Central memory CD8-positive, alpha-beta T cell (primary cell): ENCODE data around the gene SAAL1.

Experiments used
- ATAC-seq: fragments of 150-1000 bp; cut with Tn5 transposase; replicated peaks from 2 replicates; pipeline ENCODE4 v1.10.0; 2022; ENCODE audit warnings: mild to moderate bottlenecking, moderate FRiP score, moderate number of reproducible peaks; ENCODE audit not compliant: poor library complexity, severe bottlenecking; ENCODE audit errors: extremely low read depth
- DNase-seq, 2 donors: peaks; one replicate each; pipeline ENCODE4 v3.0.0; 2021; ENCODE audit warnings: low spot score in 2 of 2
- H3K27ac Mint-ChIP-seq: one replicate; pipeline ENCODE4 v1.8.0; 2022; ENCODE audit warnings: low read depth, mild to moderate bottlenecking, moderate library complexity, mixed read lengths
- H3K27me3 Mint-ChIP-seq: one replicate; pipeline ENCODE4 v1.8.0; 2022; ENCODE audit warnings: mixed read lengths
- H3K36me3 Mint-ChIP-seq: one replicate; pipeline ENCODE4 v1.8.0; 2022; ENCODE audit warnings: mild to moderate bottlenecking, moderate library complexity, mixed read lengths; ENCODE audit not compliant: insufficient read depth
- H3K4me1 Mint-ChIP-seq: one replicate; pipeline ENCODE4 v1.8.0; 2022; ENCODE audit warnings: mixed read lengths
- H3K4me3 Mint-ChIP-seq: one replicate; pipeline ENCODE4 v1.8.0; 2022; ENCODE audit warnings: mild to moderate bottlenecking, moderate library complexity, mixed read lengths
- H3K9me3 Mint-ChIP-seq: one replicate; pipeline ENCODE4 v1.8.0; 2022; ENCODE audit warnings: mixed read lengths

SAAL1 gene

DNA sequence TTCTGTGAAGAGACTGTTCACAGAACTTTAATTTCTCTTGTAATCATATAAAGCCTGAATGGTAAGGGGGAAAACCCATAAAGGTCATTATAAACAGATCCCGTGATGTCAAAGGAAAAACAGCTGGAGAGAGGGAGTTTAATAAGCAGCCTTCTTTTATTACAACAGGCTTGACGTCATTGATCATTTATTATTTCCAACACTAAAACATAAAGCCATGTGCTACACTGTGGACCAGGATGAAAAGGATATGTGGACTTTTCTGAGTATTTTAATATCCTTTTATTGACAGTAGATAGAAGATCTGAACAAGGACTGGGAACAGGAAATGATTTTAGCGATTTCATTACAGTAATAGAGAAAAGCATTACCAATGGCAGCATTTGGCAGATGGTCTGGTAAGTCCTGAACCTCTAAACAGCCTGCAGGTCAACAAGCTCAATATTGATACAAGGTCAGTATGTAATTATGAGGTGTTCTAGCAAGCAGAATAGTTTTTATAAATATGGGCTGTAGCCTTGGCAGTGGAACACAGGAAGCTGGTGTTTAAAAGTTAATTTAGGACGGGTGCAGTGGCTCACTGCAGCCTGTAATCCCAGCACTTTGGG, 34.7 kb downstream of the SAAL1 start:
- no peaks in the 10 kb centered on the region for H3K27me3 Mint-ChIP-seq
- no peaks in the 10 kb centered on the region for H3K36me3 Mint-ChIP-seq
- ATAC-seq (no peak), DNase-seq (no peak)
- no peak overlapping the region for H3K4me3 Mint-ChIP-seq
- no peaks in the 10 kb centered on the region for H3K9me3 Mint-ChIP-seq
- no peak overlapping the region for H3K27ac Mint-ChIP-seq
- H3K4me1 Mint-ChIP-seq, result no peaks in the 10 kb centered on the region

DNA sequence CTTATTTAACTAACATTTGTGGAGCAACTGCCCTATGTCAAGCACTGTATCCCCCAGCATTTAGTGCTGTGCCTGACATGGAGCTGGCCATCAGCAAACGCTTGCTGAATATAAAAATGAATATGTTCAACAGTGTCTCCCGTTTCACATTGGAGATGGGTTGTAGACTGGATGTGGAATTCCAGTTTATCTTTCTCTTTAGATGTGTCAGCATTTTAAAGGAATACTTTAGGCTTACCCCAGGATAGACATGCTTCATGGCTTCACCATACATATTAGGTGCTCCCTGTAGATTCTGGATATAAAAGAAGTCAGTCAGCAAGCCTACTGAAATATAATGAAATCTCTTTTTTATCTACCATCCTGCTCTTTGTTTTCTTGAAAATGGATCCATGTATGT, 38.5 kb downstream of the SAAL1 start:
- Mint-ChIP-seq H3K27me3 (no peaks in the 10 kb centered on the region), H3K9me3 (no peaks in the 10 kb centered on the region), H3K4me3 (no peak overlapping the region), H3K27ac (no peak overlapping the region), H3K4me1 (no peaks in the 10 kb centered on the region), H3K36me3 (no peaks in the 10 kb centered on the region)
- ATAC-seq (no peak), DNase-seq (no peak)

DNA sequence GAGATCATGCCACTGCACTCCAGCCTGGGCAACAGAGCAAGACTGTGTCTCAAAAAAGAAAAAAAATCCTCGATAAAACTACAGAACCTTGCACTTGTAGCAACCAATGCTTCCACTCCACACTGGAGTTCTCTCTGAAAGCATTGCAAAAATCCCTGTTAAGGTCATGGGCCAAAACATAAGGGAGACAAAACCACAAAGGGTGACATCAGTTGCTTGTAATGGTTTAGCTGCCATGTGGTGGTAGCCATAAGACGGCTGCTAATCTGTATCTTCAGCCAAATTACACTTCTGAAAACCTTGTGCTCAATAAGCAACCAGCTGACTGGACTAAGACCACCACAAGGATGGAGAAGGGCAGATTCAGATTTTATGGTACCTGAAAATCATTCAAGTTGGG, 39.3 kb downstream of the SAAL1 start:
- DNase-seq, result no peak
- Mint-ChIP-seq H3K27ac (no peak overlapping the region), H3K36me3 (no peaks in the 10 kb centered on the region), H3K9me3 (no peaks in the 10 kb centered on the region), H3K4me1 (no peaks in the 10 kb centered on the region), H3K4me3 (no peak overlapping the region), H3K27me3 (no peaks in the 10 kb centered on the region)
- ATAC-seq, result no peak

DNA sequence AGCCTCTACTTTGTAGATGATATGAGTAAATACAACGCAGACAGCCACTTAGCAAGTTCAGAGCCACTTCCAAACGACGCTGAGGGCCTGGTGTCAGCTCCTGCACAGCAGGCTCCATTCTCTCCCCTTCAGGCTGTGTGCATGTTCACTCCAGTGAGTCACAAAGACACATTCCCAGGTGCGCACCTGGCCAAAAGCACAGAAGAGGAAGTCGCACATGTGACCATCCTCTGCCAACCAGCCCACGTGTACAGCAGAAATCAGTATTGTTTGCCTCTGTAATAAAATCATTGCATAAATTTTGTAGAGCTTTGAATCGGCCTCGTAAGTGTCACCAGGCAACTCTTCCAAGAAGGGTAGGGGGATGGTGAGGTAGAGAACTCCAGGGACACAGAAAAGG, 40.3 kb downstream of the SAAL1 start:
- no peaks in the 10 kb centered on the region for H3K27me3 Mint-ChIP-seq
- H3K4me3 Mint-ChIP-seq, result no peak overlapping the region
- no peaks in the 10 kb centered on the region for H3K36me3 Mint-ChIP-seq
- H3K9me3 Mint-ChIP-seq, result no peaks in the 10 kb centered on the region
- ATAC-seq (no peak), DNase-seq (no peak)
- H3K4me1 Mint-ChIP-seq, result no peaks in the 10 kb centered on the region
- no peak overlapping the region for H3K27ac Mint-ChIP-seq

DNA sequence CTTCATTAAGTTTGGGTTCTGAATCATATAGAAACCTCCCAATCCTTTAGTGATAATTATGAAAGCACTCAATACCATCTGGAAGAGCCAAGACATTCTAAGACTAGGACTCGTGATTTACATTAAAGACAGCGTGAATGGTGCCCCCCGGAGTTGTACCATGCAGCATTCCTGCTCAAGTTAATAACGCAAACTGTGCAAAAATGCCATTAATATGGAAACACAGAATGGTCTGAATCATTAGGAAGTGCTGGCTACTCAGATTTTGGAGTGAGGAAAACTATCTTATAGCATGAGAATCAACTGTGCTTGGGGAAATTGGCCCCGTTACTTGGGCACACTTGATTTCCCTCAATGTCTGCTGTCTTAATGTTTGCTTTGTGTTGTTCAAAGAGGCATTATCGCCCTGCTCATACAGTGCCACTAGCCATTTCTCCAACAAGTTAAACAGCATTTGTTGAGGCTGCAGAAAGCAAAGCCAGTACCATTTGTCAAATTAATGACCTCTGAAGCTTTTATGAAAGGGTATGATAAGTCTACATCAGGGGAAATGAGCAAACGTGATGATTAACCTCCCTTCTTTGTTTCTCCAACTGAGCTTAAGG, 41.3 kb downstream of the SAAL1 start:
- ATAC-seq (no peak), DNase-seq (no peak)
- H3K27me3 Mint-ChIP-seq, result no peaks in the 10 kb centered on the region
- H3K9me3 Mint-ChIP-seq, result no peaks in the 10 kb centered on the region
- no peaks in the 10 kb centered on the region for H3K4me1 Mint-ChIP-seq
- no peaks in the 10 kb centered on the region for H3K36me3 Mint-ChIP-seq
- H3K4me3 Mint-ChIP-seq, result no peak overlapping the region
- H3K27ac Mint-ChIP-seq, result no peak overlapping the region

DNA sequence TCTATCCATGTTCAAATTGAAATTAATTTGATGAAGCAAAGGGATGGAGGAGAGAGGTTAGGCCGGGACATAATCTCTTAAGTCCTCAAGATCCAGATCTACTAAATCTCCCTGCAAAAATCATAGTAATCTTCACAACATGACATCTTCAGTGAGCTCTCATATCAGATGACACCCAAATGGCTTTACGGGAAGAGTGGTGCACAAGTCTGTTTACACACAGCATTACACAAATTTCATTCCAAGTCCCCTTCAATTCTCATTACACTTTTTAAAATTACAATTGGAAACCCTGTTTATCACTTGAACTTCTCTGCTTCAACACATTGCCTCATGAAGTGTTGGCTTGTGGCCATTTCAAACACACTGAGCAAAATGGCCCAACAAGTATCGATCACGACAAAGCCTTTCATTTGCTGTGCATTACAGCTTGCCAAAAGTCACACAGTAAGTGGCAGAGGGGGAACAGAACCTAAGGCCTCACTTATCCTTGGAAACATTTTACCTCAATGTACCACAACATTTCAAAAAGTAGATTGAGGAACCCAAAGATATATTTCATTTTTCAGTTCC, 41.9 kb downstream of the SAAL1 start:
- DNase-seq (no peak), ATAC-seq (no peak)
- H3K4me3 Mint-ChIP-seq, result no peak overlapping the region
- no peak overlapping the region for H3K27ac Mint-ChIP-seq
- H3K4me1 Mint-ChIP-seq, result no peaks in the 10 kb centered on the region
- H3K27me3 Mint-ChIP-seq, result no peaks in the 10 kb centered on the region
- H3K9me3 Mint-ChIP-seq, result no peaks in the 10 kb centered on the region
- no peaks in the 10 kb centered on the region for H3K36me3 Mint-ChIP-seq

DNA sequence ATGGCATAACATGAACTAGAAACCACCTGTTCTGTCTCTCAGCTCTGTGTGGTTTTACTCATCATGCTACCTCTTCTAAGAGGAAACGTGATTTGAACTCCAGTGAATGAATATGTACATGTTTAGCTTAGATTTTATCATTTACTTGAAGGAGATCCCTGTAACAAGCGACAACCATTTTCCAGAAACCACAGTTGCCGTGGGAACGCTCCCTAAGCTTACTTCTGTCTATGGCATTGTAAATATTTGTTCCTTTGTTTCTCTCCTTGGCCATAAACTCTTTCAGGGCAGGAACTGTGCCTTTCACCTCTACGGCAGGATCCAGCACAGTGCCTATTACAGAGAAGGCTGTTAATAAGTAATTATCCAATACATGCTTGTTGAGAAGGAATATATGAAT, 42.8 kb downstream of the SAAL1 start:
- ATAC-seq, result no peak
- no peaks in the 10 kb centered on the region for H3K36me3 Mint-ChIP-seq
- DNase-seq, result no peak
- no peaks in the 10 kb centered on the region for H3K27me3 Mint-ChIP-seq
- no peaks in the 10 kb centered on the region for H3K4me1 Mint-ChIP-seq
- H3K4me3 Mint-ChIP-seq, result no peak overlapping the region
- no peaks in the 10 kb centered on the region for H3K9me3 Mint-ChIP-seq
- no peak overlapping the region for H3K27ac Mint-ChIP-seq

DNA sequence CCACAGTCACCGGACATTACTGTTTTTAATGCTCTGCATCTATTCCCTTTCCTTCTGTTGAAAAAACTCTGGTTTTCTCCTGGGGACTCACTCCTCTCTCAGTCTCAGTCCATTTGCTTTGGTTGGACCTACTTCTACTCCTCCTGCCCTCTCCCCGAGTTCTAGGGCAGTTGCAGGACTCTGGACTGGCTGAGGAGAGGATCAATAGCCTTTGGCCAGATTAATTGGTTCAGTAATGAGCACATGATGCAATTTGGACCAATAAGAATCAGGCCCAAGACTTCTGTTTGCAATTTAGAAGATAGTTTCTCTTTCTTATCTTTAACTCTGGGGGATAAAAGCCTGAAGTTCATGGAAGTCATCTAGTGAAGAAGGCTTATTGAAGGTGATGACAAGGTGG, 44.5 kb downstream of the SAAL1 start:
- Mint-ChIP-seq H3K27me3 (no peaks in the 10 kb centered on the region), H3K36me3 (no peaks in the 10 kb centered on the region), H3K9me3 (no peaks in the 10 kb centered on the region), H3K27ac (no peak overlapping the region), H3K4me3 (no peak overlapping the region), H3K4me1 (no peaks in the 10 kb centered on the region)
- DNase-seq, result no peak
- ATAC-seq, result no peak

DNA sequence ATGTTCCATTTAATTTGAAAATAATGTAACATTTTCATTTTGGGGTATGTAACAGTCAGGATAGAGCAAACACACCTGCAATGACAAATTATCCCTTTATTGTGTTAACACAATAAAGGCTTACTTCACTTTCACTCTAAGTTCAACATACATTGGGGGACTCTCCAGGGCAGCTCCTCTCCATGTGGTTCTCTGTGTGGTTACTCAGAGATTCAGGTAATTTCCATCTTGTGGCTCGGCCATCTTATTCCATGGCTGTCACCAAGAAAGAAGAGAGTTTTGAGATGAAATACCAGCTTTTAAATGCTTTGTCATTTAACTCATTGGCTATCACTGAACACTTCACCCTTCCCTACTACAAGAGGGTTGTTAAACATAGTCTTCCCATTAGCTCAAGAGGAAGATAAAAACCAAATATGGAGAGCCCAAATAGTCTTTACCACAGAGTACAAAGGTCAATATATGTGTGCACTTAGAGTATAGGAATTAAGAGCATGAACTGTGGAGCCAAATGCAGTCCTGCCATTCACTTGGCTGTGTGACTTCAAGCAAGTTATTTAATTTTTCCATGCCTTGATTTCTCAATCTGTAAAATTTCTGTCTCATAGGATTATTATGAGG, 49.2 kb downstream of the SAAL1 start:
- Mint-ChIP-seq H3K27ac (no peak overlapping the region), H3K9me3 (no peaks in the 10 kb centered on the region), H3K27me3 (no peaks in the 10 kb centered on the region), H3K4me3 (no peak overlapping the region), H3K36me3 (no peaks in the 10 kb centered on the region), H3K4me1 (no peaks in the 10 kb centered on the region)
- DNase-seq (no peak), ATAC-seq (no peak)

DNA sequence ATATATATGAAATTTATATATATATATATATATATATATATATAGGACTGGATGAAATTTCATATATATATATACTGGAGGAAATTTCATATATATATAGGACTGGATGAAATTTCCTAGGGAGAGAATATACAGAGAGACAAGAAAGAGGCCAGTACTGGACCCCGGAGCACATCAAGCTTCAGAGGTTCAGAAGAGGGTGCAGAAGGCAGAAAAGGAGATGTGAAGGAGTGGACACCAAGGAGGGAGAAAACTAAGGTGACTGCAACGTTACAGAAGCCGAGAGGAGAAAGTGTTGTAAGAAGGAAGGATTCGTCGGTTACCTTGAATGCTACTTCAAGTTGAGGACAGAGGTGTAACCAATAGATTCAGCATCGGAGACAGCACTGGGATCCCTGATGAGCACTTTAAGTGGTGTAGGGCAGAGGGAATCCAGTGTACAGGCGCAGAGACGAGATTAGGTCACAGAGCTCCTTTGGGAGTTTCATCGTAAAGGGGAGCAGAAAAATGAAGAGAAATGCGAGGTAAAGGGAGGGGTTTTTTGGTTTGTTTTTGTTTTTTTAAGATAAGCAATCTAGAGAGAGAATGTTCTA, 51.3 kb downstream of the SAAL1 start:
- Mint-ChIP-seq H3K27ac (no peak overlapping the region), H3K4me1 (no peaks in the 10 kb centered on the region), H3K4me3 (no peak overlapping the region), H3K27me3 (no peaks in the 10 kb centered on the region), H3K36me3 (no peaks in the 10 kb centered on the region), H3K9me3 (no peaks in the 10 kb centered on the region)
- no peak for ATAC-seq
- no peak for DNase-seq

DNA sequence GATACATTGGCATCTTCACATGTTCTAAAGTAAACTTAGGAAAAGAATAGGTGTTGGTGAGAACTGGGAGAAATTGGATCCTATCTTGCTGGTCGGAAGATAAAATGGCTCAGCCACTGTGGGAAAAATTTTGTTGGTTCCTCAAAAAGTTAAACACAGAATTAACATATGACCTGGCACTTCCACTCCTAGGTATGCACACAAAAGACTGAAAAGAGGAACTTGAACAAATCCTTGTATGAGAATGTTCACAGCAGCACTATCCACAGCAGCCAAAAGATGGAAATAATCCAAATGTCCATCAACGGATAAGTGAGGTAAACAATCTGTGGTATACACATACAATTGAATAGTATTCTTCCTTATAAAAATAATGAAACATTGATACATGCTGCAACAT, 55.0 kb downstream of the SAAL1 start:
- Mint-ChIP-seq H3K4me3 (no peak overlapping the region), H3K27me3 (peaks cover 19% of the 10 kb centered on the region), H3K27ac (no peak overlapping the region), H3K9me3 (no peaks in the 10 kb centered on the region), H3K36me3 (no peaks in the 10 kb centered on the region), H3K4me1 (no peaks in the 10 kb centered on the region)
- ATAC-seq, result no peak
- no peak for DNase-seq

DNA sequence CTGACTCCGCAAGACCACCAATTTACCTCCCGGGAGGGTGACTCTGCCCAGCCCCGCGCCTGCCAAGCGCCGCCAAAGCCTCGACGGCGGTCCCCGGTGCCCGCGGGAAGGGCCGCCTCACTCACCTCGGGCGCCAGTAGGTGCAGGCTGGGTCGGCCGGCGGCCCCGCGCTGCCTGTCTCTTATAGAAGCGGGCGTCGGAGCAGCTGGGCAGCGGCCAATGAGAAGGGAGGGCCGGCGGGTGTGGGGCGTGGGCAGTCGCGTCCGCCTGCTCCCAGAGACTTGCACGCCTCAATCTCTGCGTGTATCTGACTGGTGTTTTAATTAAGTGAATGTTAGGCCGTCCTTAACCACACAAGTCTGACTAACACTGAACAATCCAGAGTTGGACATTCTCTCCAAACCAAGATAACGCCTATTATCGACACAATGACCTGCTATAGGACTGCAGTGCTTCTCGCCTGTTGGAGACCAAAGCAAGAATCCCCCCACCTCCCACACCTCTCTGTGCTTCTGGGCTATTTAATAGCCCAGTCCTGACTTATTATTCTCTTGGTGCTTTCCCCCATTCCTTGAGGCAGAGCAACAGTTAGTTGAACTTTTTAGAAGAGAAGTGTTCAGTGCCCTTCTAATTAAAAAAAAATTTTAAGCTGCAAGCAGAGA, 59.6 kb downstream of the SAAL1 start, which contains the start of gene TPH1:
Gene TPH1 (minus strand): TSS at position 154 of the 662 bp plus-strand sequence. CDS start 5,507 bp downstream, outside the sequence.
- H3K4me3 Mint-ChIP-seq, result no peak within 1 kb of the TSS
- ATAC-seq (no peak), DNase-seq (no peak)
- no peaks in the 10 kb centered on the region for H3K9me3 Mint-ChIP-seq
- H3K27ac Mint-ChIP-seq, result no peak within 1 kb of the TSS
- H3K4me1 Mint-ChIP-seq, result no peaks in the 10 kb centered on the region
- peaks cover 46% of the 10 kb centered on the region for H3K27me3 Mint-ChIP-seq
- H3K36me3 Mint-ChIP-seq, result no peaks in the 10 kb centered on the region
